HG02571 (cell line): ENCODE results near the gene RNPEPL1.

Source experiments
- ATAC-seq: cut with Tn5 transposase; IDR thresholded peaks from one replicate; pipeline ENCODE4 v1.9.1; 2021; ENCODE audit warnings: mild to moderate bottlenecking, moderate library complexity; ENCODE audit not compliant: unreplicated experiment

Gene RNPEPL1

DNA sequence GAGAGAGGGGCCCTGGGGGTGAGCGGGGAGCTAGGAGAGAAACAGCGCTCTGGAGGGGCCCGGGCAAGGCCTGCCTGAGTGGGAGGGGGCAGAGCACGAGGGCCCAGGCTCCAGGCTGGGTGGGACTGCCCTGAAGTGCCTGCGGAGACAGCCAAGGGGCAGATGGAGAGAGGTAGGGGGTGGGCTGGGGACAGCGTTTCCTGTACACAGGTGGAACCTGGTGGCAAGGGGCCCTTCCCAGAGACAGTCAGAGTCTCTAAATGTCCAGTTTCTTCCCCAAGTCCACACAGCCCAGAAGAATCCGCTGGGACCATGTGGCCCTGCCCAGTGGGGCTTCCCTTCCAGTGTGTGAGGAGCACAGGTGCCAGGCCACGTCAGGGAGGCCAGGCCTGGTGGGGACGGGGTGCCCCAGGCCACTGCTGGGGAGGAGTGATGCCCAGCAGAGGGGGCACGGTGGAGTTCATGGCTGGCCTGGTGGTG is 55.3 kb downstream of the RNPEPL1 start:
- ATAC-seq = no peak

DNA sequence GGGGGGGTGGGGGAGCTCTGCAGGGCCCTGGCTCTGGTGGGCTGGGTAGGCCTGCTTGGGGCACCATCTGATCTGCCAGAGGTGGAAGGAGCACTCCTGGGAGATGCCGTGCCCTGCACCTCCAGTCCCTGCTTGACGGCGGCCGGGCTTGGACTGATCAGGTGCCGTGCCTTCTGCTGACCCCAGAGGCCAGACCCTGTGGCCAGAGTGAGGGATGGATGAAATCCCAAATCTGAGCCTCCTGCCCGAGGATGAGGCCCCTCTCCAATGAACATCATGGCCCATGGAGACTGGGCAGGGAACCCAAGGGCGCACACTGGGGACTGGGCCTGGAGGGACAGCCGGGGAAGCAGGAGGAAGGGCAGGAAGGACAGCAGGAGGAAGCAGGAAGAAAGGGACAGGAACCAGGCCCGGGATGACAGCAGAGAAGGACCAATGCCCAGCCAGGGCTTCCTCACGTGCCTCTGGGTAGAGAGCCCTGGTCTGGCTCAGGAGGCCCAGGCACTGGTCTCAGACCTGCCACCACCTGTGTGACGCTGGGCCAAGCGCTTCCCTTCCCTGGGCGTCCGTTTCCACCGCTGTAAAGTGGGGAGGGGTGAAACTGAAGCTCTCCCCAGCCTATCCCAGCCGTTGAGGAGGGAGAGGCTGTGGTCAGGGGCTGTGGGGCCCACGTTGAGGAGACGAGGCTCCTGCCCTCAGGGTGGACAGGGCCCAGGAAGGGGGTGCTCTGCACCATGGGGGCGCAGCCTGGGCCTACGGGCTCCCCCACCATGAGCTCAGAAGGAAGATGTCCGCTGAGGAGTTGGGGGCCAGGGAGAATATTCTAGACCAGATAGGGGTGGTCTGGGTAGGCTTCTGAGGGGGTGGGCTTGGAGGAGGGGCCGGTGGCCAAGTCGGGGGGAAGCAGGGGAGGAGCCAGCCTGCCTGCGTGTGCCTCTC is 56.0 kb downstream of the RNPEPL1 start:
- no peak for ATAC-seq

DNA sequence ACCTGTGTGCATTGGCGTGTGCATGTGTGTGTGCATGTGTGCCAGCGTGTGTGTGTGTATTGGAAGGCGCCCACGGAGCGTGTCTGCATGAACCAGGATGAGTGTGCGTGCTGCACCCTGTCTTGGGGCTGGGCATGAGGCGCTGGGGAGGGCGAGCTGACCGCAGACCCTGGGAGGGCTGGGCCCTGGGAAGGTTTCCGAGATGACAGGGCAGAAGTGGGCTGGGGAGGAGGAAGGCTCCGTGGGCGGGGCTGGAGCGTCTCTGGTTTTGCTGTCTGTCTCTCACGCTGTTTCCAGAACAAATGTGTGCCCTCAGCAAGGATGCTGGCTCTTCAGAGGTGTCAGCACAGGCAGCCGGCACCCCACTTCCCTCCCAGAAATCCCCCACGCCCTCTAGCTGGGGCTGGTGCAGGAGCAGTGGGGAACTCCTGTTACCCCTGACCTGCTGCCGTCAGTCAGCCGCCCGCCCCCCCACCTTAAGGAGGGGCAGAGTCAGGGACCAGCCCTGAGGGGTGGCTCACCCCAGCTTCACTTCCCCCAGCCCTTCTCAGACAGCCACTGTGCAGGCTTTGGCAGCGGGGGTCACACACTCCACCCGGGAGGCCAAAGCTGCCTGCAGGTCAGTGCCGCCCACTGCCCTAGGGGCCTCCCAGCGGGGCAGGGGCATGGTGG is 56.8 kb downstream of the RNPEPL1 start, which contains the start of gene GPR35:
Gene GPR35 (plus strand): TSS at position 531 of the 672 bp plus-strand sequence. CDS start 4,473 bp downstream, outside the sequence.
- ATAC-seq = no peak

DNA sequence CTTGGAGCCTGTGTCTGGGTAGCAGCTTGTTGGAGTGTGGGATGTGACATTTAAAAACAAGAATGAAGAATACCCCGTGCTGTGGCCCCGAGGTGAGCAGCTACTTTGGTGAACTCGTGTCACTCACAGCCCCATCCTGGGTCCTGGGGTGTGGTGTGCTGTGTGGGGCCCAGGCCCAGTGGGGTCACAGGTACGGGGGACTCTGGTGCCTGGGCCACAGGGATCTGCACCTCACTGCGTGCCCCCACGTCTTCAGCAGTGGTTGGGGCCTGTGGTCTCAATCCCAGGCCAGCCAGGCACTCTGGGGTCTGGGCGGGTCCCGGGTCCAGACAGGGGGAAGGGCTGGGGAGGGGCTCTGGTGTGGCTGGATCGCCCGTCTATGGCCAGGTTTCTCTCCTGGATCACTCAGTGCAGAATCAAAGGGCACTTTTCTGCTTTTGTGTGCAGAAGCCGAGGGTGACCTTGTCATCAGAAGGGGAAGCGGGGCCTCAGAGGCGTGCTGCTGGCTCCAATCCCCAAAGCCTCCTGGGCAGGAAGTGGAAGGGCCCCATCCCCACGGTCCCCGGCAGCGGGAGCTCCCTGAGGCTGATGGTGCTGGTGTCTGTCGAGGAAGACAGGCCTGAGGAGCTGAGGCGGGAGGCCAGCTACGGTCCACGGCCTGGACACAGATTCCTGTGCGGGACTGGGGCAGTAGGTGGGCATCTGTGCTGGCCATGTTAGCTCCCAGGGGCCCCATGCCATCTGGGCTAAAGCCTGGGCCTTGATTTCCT is 58.4 kb downstream of the RNPEPL1 start:
- ATAC-seq = no peak

DNA sequence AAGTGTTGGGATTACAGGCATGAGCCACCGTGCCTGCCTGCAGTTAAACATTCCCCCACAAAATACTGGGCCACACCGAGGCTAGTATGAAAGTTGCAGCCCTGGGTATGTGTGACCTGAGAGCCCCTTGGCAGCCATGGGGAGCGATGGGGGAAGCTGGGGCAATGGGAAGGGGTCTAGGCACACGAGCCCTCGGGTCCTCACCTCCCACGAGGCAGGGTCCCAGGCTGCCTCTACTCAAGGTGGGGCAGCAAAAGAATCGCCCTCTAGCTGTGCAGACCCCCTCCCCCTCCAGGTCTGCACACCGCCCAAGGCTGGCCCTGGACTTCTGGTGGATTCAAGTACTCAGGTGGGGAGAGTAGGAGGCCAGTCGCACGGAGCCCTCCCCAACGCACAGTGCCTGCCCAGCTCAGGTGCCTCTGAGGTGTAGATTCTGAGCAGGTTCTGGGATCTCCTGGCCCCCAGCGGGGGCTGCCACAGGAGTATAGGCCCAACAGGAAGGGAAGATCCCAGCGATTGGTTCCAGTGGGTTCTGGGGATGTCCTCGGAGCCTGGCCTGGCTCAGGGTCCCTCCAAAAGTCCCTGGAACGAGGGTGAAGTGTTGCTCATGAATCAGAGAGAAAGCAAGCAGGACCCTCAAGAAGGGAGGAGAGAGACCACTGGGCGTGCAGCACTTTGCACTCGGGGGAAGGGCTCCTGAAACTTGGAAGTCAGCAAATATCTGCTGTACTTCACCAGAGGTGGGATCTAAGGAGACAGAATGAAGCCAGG is 59.6 kb downstream of the RNPEPL1 start:
- no peak for ATAC-seq

DNA sequence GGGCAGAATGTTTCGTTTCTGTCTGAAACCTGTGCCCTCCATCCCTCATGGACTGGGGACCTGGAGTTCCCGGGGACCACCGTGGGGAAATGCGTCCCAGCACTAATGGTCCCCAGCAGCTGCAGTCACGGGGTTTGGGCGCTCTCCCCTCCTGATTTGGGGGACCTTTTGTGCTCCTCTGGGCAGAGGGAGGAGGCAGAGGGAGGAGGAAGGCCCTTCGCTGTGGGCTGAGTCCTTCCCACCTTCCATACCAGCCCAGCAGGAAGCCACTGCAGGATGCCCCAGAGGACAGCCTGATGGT is 60.2 kb downstream of the RNPEPL1 start:
- ATAC-seq = no peak

DNA sequence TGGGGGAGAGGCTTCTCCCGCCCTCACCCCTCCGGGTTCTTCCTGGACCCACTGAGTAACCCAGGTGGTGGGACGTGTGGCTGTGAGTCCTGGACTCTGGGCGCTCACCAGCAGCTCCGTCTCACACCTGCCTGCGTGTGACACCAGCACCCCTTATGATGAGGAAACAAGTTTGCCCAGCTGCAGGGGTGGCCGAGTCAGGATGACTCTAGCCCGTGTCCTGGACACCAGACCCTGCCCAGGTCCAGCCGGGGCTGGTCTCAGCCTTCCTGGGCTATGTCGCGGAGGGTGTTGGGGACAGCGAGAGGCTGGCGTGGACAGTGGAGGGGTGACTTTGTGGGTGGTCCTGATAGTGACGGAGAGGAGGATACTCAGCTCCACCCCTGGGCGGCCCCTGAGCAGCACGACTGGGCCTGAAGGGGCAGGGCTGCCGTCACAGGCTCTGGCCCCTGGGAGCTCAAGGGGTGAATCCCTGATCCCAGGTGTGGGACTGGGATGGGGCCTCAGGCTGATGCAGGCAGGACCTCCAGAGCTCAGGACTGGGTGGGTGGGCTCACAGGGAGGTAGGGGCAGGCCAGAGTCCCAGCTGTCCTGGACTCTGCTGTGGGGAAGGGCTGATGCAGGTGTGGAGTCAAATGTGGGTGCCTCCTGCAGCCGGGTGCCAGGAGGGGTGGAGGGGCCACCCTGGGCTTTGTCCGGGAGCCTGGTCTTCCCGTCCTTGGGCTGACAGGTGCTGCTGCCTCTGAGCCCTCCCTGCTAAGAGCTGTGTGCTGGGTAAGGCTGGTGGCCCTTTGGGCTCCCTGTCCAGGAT is 60.7 kb downstream of the RNPEPL1 start:
- ATAC-seq = no peak

DNA sequence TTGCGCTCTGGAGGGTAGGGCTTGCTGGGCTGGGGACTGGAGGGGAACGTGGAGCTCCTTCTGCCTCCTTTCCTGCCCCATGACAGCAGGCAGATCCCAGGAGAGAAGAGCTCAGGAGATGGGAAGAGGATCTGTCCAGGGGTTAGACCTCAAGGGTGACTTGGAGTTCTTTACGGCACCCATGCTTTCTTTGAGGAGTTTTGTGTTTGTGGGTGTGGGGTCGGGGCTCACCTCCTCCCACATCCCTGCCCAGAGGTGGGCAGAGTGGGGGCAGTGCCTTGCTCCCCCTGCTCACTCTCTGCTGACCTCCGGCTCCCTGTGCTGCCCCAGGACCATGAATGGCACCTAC is 61.3 kb downstream of the RNPEPL1 start:
- ATAC-seq = no peak

DNA sequence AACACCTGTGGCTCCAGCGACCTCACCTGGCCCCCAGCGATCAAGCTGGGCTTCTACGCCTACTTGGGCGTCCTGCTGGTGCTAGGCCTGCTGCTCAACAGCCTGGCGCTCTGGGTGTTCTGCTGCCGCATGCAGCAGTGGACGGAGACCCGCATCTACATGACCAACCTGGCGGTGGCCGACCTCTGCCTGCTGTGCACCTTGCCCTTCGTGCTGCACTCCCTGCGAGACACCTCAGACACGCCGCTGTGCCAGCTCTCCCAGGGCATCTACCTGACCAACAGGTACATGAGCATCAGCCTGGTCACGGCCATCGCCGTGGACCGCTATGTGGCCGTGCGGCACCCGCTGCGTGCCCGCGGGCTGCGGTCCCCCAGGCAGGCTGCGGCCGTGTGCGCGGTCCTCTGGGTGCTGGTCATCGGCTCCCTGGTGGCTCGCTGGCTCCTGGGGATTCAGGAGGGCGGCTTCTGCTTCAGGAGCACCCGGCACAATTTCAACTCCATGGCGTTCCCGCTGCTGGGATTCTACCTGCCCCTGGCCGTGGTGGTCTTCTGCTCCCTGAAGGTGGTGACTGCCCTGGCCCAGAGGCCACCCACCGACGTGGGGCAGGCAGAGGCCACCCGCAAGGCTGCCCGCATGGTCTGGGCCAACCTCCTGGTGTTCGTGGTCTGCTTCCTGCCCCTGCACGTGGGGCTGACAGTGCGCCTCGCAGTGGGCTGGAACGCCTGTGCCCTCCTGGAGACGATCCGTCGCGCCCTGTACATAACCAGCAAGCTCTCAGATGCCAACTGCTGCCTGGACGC is 61.9 kb downstream of the RNPEPL1 start:
- no peak for ATAC-seq
